ENCODE measurements around the gene ALS2CL. TPM values are rescaled to one million over a fixed set of nuclear protein-coding genes. Genes with fewer than 3 reads are reported as not detected.

Gene ALS2CL
- total and polyA plus RNA-seq, 2 donors (not counting 3 experiments of a cell fraction or from before 2014, with no cell fraction given) = 7.8 to 10.1 TPM

DNA sequence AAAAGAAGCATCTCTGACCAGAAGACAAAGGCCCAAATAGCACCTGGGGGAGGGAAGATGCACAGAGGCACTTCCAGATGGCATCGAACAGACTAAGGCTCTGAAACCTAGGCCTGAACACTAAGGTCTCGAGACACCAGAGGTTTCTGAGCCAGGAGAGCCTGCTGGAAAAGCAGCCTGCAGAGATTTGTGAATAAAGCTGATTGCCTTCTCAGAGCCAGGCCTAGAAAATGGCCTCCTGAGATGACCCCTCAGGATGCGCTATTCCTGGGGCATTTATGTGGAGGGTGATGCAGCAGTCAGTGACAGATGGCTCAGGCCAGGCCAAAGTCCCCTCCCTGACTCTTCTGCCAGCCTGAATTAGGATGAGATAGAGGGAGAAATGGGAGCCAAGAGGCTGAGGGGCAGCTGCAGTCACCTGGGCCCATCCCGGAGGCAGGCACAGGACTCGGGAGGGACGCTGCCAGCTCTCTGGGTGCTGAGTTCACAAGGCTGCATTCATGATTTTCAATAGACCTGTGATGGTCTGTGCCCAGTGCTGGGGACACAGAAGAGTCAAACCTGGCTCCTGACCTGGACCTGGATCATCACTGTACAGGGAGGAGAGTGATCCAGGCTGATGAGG, 17.3 kb upstream of the ALS2CL start:
- POLR2A ChIA-PET = no interaction called here
- BruUV-seq (replicated peaks) = no TSS peak
- no peak for FAIRE-seq

More for the DNA sequence above, 17.3 kb upstream of the ALS2CL start:
- no peak overlapping the region for H2AFZ ChIP-seq (ENCODE audit: low read depth, low read length)
- dilution Hi-C loops (cut with MboI; ENCODE audit: extremely low pct_ligation_motif_present, low sequenced_read_pairs) = no loop called here
- no peak overlapping the region for H3K27ac ChIP-seq (ENCODE audit: insufficient read depth, low read depth, low read length)
- TF ChIP-seq POLR2AphosphoS5 (IDR thresholded peaks at IDR 0.05; ENCODE audit: insufficient read depth, low read depth, low read length) (no peak), MYC (IDR thresholded peaks at IDR 0.05; ENCODE audit: low read depth, low read length) (no peak), POLR2A (IDR thresholded peaks at IDR 0.05; ENCODE audit: low read depth, low read length) (no peak), EZH2 (IDR thresholded peaks at IDR 0.05; ENCODE audit: borderline replicate concordance, low read depth, low read length, severe bottlenecking) (no peak), GATA2 (IDR thresholded peaks at IDR 0.05; ENCODE audit: insufficient read depth, insufficient read length, low read depth, low read length) (no peak), JUN (IDR thresholded peaks at IDR 0.05; ENCODE audit: borderline replicate concordance, insufficient read depth, insufficient read length, low read depth) (no peak)
- TF ChIP-seq, protein P1, sequence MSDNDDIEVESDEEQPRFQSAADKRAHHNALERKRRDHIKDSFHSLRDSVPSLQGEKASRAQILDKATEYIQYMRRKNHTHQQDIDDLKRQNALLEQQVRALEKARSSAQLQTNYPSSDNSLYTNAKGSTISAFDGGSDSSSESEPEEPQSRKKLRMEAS (IDR thresholded peaks at IDR 0.05; ENCODE audit: insufficient read depth, insufficient read length) = no peak
- TF ChIP-seq, protein P2, sequence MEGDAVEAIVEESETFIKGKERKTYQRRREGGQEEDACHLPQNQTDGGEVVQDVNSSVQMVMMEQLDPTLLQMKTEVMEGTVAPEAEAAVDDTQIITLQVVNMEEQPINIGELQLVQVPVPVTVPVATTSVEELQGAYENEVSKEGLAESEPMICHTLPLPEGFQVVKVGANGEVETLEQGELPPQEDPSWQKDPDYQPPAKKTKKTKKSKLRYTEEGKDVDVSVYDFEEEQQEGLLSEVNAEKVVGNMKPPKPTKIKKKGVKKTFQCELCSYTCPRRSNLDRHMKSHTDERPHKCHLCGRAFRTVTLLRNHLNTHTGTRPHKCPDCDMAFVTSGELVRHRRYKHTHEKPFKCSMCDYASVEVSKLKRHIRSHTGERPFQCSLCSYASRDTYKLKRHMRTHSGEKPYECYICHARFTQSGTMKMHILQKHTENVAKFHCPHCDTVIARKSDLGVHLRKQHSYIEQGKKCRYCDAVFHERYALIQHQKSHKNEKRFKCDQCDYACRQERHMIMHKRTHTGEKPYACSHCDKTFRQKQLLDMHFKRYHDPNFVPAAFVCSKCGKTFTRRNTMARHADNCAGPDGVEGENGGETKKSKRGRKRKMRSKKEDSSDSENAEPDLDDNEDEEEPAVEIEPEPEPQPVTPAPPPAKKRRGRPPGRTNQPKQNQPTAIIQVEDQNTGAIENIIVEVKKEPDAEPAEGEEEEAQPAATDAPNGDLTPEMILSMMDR (IDR thresholded peaks at IDR 0.05; ENCODE audit: extremely low read depth in 1 of 2, insufficient read depth in 1 of 2, low read depth in 1 of 2, low read length in 2 of 2) = no peak
- no peaks in the 10 kb centered on the region for H4K20me1 ChIP-seq (replicated peaks; ENCODE audit: control insufficient read depth, extremely low read depth, insufficient read depth, low read length)
- intact Hi-C loops (cut with micrococcal nuclease) = no loop called here
- H3K4me1 ChIP-seq (ENCODE audit: control insufficient read depth, extremely low read depth, insufficient read depth, low read length) = peaks cover 9% of the 10 kb centered on the region
- H3K9me3 ChIP-seq (replicated peaks; ENCODE audit: control insufficient read depth, insufficient read depth, low read length) = no peaks in the 10 kb centered on the region
- H3K4me2 ChIP-seq (ENCODE audit: insufficient read depth, low read length) = no peak overlapping the region
- CTCF ChIA-PET = interaction anchor here (0.6 to 4.2 kb wide), 6 partner anchors 135 to 198 kb away, joined by 3 to 27 read pairs (median 4); no protein-coding TSS in a partner anchor
- H3K36me3 ChIP-seq (ENCODE audit: control insufficient read depth in 2 of 2, extremely low read depth in 1 of 2, insufficient read depth in 2 of 2, low read length in 2 of 2) = no peaks in the 10 kb centered on the region
- no peaks in the 10 kb centered on the region for H3K9me1 ChIP-seq (replicated peaks; ENCODE audit: control insufficient read depth, extremely low read depth, insufficient read depth, low read length)
- no peak for DNase-seq (ENCODE audit: low read depth, low spot score)
- H3K27me3 ChIP-seq (ENCODE audit: control insufficient read depth in 2 of 2, insufficient read depth in 2 of 2, low read length in 2 of 2) = no peaks in the 10 kb centered on the region
- no peak overlapping the region for H3K9ac ChIP-seq (replicated peaks; ENCODE audit: extremely low read depth, insufficient read depth, low read length)
- H3K79me2 ChIP-seq (ENCODE audit: control insufficient read depth, insufficient read depth, low read length) = no peaks in the 10 kb centered on the region
- H3K4me3 ChIP-seq (replicated peaks in 1 of 3; ENCODE audit: insufficient read depth in 1 of 3, low read depth in 1 of 3, low read length in 3 of 3) = no peak overlapping the region

Measured in endothelial cell of umbilical vein (primary cell).